GM21447 (cell line): ENCODE measurements around the gene SPATS1.
"Not testable (repeated sequence)": the region's sequence is repeated elsewhere in the genome, so short reads cannot be mapped to it uniquely, and the experiment has no call there.

ENCODE experiments used
- ATAC-seq: cut with Tn5 transposase; IDR thresholded peaks from one replicate; pipeline ENCODE4 v1.9.1; 2021; ENCODE audit not compliant: unreplicated experiment

Gene SPATS1

GRCh38 chr6:44341095-44341890, 1.2 kb upstream of the SPATS1 start:
- ATAC-seq, result no peak

GRCh38 chr6:44342052-44342451, 398 bp upstream of the SPATS1 start:
- ATAC-seq, result no peak

GRCh38 chr6:44346818-44347217, 4.4 kb downstream of the SPATS1 start:
- not testable (repeated sequence) for ATAC-seq

- no peak for ATAC-seq
Observed at GRCh38 chr6:44349904-44350649, 7.6 kb downstream of the SPATS1 start.

GRCh38 chr6:44350650-44350994, 8.2 kb downstream of the SPATS1 start:
- not testable (repeated sequence) for ATAC-seq

- no peak for ATAC-seq
Observed at GRCh38 chr6:44352259-44352658, 9.8 kb downstream of the SPATS1 start.

- ATAC-seq, result no peak
Observed at GRCh38 chr6:44353336-44353735, 10.9 kb downstream of the SPATS1 start.

- no peak for ATAC-seq
Observed at GRCh38 chr6:44355640-44356039, 13.2 kb downstream of the SPATS1 start.

- no peak for ATAC-seq
Observed at GRCh38 chr6:44356487-44356886, 14.0 kb downstream of the SPATS1 start.

GRCh38 chr6:44359973-44360372, 17.5 kb downstream of the SPATS1 start:
- no peak for ATAC-seq

GRCh38 chr6:44361947-44362346, 19.5 kb downstream of the SPATS1 start:
- ATAC-seq, result no peak

- no peak for ATAC-seq
Observed at GRCh38 chr6:44363377-44363926, 21.0 kb downstream of the SPATS1 start.

GRCh38 chr6:44366781-44367180, 24.3 kb downstream of the SPATS1 start:
- no peak for ATAC-seq

GRCh38 chr6:44367681-44368080, 25.2 kb downstream of the SPATS1 start:
- no peak for ATAC-seq

- ATAC-seq, result no peak
Observed at GRCh38 chr6:44373051-44373450, 30.6 kb downstream of the SPATS1 start.

GRCh38 chr6:44373787-44374186, 31.3 kb downstream of the SPATS1 start:
- no peak for ATAC-seq

- ATAC-seq, result no peak
Observed at GRCh38 chr6:44375071-44375470, 32.6 kb downstream of the SPATS1 start.

GRCh38 chr6:44377484-44377883, 35.0 kb downstream of the SPATS1 start:
- no peak for ATAC-seq

GRCh38 chr6:44377971-44378370, 35.5 kb downstream of the SPATS1 start:
- ATAC-seq, result no peak

- ATAC-seq, result no peak
Observed at GRCh38 chr6:44381739-44382138, 39.3 kb downstream of the SPATS1 start.

GRCh38 chr6:44386364-44386928, 44.0 kb downstream of the SPATS1 start:
- ATAC-seq, result no peak

GRCh38 chr6:44386929-44387345, 44.5 kb downstream of the SPATS1 start:
- ATAC-seq, result no peak
